ENCODE data around the gene TMED4.

Gene TMED4

GRCh38 chr7:44539669-44540506 is 42.1 kb downstream of the TMED4 start:
- DNase-seq: no peak

- DNase-seq: no peak
Observed at GRCh38 chr7:44538798-44539668, 43.0 kb downstream of the TMED4 start.

DNA sequence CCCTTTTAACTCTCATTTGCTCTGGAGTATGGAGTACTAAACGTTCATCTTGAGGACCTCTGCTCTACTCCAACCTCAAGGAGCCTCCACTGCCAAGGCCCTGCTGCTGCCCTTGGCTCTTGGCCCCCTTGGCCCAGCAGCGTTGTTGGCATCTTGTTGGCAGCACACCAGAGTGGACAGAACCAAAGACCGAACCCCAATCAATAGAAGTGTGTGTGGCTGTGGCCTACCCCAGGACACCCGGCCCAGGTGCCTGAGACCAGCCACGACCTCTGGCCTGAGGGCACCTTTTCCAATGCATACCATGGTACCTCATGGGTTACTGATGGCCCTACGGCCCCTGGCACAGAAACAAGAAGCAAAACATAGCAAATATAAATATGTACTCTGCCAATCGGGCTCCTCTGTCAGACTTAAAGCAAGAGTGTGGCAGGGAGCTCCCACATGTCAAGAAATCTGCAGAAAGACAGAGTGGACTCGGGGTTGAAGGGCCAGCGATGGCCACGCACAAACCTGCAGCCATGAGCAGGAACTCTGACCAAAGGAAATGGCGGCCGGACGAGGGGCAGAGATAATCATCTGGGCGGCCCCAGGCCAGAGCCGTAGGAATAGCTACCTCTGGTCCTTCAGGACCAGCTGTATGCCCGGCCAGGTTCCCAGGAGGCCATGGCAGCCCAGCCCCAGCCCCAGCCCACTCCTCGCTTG is 43.8 kb downstream of the TMED4 start:
- DNase-seq: no peak

DNA sequence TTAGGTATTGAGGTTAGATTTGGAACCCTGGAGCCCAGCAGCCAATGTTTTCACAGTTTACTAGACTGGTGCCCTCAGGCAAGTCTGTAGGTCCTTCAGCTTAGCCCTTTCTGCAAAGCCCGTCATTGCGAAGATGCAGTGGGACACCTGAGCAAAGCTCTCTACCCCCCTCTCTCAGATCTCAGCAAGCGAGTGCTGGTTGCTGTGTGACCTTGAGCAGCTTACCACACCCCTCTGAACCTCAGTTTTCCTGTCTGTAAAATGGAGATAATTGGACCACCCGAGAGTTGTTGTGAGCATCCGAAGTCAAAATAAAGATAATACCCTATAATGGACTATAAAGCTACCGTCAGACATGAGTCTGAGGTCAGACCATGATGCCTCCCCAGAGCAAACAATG is 44.6 kb downstream of the TMED4 start:
- no peak for DNase-seq

- DNase-seq: no peak
Observed at GRCh38 chr7:44536090-44536489, 45.9 kb downstream of the TMED4 start.

DNA sequence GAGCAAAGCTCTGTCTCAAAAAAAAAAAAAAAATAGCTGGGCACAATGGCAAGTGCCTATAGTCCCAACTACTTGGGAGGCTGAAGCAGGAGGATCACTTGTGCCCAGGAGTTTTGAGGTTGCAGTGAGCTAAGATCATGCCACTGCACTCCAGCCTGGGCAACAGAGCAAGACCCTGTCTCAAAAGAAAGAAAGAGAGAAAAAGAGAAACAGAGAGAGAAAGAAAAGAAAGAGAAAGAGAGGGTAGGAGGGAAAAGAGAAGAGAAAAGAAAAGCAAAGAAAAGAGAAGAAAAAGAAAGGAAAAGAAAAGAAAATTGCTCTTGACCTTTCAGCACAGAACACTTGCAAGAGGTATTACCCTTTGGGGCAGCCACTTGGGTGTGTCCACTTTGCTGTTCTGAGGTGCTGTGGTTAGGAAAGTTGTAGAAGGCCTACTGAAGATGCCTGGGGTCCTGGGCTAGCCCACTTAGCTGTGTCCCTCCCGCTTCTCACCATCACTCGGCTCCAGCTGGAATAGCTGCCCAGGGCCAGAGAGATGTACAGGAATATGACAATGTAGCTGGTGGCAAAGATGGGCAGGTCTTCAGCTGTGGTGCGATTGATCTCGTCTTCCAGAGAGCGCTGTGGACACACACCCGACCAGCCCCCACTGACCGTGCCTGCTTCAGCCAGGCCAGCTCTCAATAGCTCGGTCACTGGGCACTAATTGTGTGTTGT is 46.5 kb downstream of the TMED4 start:
- DNase-seq: no peak

DNA sequence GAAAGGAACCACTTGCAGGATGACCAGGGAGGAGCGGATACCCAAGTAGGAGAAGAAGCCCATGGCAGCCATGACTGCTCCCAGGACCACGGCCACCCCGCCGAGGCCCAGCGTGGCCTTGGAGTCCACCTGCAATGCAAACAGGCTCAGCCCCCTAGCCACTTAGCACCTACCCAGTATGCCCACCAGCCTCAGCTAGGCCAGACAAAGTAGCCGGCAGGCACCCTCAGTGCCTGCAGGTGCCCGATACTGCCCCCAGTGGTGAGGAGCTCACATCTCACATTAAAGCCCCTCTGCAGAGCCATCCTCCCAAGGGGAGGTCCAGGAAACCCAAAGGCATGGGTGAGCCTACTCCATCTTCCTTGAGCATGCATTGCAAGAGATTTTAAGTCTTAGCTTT is 47.5 kb downstream of the TMED4 start:
- peak; percentile 74 for DNase-seq

- peak; percentile 60 for DNase-seq
Observed at GRCh38 chr7:44534087-44534486, 47.9 kb downstream of the TMED4 start.

DNA sequence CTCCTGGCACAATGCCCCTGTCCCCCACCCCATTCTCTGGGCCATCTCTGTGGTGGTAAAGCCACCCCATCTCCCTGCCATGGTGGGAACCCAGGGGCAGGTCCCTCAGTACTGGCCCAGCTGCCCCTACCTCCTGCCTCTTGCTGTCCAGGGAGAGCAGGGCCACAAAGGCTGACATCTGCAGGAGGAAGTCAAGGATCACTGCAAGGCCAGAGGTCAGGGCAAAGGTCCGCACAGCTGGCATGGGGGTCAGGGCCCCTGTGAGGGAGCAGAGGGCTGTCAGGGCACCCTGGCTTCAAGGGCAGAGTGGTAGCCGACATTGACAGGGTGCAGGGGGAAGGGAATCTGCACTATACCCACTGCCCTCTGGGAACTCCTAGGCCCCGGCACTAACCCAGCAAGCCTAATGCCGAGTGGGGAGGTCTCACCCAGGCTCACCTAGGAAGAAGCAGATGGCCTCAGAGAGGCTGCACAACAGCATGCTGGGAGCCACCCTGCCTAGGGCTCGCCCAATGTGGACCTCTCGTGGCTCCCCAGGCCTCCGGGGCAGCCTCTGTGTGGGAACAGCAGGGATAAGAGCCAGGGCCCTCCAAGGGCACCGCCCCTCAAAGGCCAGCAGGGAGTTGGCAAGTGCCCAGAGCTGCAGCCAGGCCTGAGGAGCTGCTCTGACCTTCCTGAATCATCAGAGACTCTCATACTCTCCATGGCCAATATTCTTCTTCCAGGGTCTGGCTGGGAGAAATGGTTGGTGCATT is 48.6 kb downstream of the TMED4 start:
- peak; percentile 69 for DNase-seq

- DNase-seq: no peak
Observed at GRCh38 chr7:44531421-44532380, 50.3 kb downstream of the TMED4 start.

GRCh38 chr7:44530990-44531389 is 51.0 kb downstream of the TMED4 start:
- no peak for DNase-seq

All from NCI-H510A (cell line).